Cortex of kidney (tissue), 1 donor: ENCODE measurements around the gene NAPB.

Experiments
- DNase-seq: peaks from one replicate; lab custom pipeline; 2025; lab: John Stamatoyannopoulos, UW

Gene NAPB

GRCh38 chr20:23404196-23404595 is 17.1 kb downstream of the NAPB start:
- no peak for DNase-seq

DNA sequence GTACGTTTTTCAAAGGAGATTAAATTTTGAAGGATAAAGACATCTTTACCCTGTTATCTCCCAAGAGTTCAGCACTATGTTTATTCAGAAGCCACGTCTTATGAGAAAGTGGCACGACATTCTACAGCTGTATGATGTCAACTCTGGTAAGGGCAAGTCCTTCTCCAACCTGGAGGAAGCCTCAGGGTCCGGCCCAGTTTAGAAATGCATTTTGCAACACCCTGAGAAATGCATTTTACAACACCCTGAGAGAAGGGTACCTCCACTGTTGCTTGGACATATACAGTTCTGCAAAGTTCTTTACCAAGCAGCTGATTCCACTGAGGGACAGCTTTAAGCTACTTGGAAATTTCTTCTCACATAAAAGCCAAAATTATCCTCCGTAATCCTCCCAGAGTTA is 17.5 kb downstream of the NAPB start:
- DNase-seq, result no peak

GRCh38 chr20:23401051-23401450 is 20.2 kb downstream of the NAPB start:
- no peak for DNase-seq

GRCh38 chr20:23399568-23400241 is 21.6 kb downstream of the NAPB start:
- DNase-seq, result no peak

- DNase-seq, result no peak
Observed at GRCh38 chr20:23397961-23398360, 23.3 kb downstream of the NAPB start.

GRCh38 chr20:23396950-23397627 is 24.2 kb downstream of the NAPB start:
- DNase-seq, result no peak

GRCh38 chr20:23393996-23394775 is 27.1 kb downstream of the NAPB start:
- no peak for DNase-seq

- no peak for DNase-seq
Observed at GRCh38 chr20:23391707-23392310, 29.5 kb downstream of the NAPB start.

- no peak for DNase-seq
Observed at GRCh38 chr20:23390091-23390774, 31.1 kb downstream of the NAPB start.

- DNase-seq, result no peak
Observed at GRCh38 chr20:23387118-23387443, 34.2 kb downstream of the NAPB start.

GRCh38 chr20:23386304-23387117 is 34.8 kb downstream of the NAPB start:
- no peak for DNase-seq

GRCh38 chr20:23381876-23382275 is 39.4 kb downstream of the NAPB start:
- DNase-seq, result no peak

DNA sequence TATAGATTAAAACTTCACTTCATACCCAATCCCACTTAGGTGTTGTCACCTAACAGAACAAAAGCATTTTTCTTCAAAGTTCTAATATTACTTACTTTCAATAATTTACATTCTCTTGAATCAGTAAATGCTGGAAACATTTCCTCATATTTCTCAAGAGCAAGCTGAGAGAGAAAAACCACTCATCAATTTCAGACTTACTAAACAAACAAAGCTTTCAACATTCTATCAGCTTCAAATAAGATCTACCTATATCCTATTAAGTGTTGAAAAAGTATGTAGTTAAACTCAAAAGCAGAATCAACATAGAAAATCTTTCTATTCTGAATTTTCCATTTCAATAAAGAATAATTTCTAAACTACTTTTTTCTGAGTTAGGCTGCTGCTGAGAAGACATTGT is 41.5 kb downstream of the NAPB start:
- no peak for DNase-seq

- DNase-seq, result no peak
Observed at GRCh38 chr20:23375827-23376226, 45.5 kb downstream of the NAPB start.

GRCh38 chr20:23374441-23374840 is 46.8 kb downstream of the NAPB start:
- DNase-seq, result no peak

DNA sequence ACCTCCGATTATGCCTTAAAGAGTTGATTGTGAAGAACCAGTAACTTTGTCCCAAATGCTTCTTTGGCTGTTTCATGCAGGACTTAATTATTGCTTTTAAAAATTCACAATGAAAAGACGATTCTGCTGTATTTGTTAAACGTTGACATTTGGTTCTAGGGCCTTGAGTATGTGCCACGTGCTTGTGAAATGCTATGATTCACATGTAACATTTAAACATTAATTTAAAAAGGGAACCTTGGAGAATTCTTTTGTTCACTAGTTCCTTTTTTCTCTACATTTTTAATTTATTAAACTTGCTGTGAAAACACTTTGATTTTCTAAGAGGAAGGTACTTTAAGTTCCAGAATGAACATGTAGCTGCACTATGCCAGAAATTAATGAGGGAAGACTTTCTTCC is 49.8 kb downstream of the NAPB start:
- DNase-seq, result no peak

GRCh38 chr20:23370873-23371272 is 50.4 kb downstream of the NAPB start:
- DNase-seq, result no peak

DNA sequence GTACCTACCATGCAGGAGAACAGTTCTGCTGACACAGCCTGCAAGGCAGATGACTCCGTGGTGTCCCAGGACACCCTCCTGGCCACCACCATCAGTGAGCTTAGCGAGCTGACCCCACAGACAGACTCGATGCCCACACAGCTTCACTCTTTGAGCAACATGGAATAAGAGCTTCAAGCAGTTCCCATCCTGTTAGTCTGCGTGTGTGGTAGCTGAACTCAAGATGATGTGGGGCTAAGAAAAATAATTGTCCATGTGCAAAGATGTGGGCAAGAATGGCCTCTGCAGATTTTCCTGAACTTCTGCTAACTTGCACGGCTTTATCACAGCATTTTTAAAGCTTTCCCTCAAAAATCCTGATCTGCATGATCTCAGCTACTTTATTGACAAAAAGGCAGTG is 51.0 kb downstream of the NAPB start:
- DNase-seq, result no peak

- DNase-seq, result no peak
Observed at GRCh38 chr20:23369072-23369823, 52.0 kb downstream of the NAPB start.

- DNase-seq, result no peak
Observed at GRCh38 chr20:23368316-23369071, 52.8 kb downstream of the NAPB start.
